Kidney glomerular epithelial cell (primary cell): ENCODE measurements around the gene COL8A1.

ENCODE experiments used
- DNase-seq: peaks from one replicate; lab custom pipeline; 2025; lab: John Stamatoyannopoulos, UW

Gene COL8A1

DNA sequence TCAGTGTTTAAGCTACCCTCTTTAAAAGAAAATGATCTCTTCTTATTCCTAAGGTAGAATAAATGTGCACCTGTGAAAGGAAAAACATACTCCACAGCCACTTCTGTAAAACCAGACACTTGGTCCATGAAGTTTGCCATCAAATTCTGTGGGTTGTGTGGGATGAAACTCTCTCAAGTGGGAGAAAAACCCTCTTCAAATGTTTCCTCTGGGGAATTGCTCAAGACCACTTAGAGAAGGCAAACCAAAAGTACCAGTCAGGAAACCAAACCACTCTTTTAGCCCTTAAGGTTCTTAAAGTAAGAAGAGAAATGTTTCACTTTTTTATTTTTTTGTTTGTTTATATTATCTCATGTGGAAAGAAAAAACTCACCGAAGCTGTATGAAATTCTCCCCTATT lies 1.2 kb downstream of the COL8A1 start:
- no peak for DNase-seq

DNA sequence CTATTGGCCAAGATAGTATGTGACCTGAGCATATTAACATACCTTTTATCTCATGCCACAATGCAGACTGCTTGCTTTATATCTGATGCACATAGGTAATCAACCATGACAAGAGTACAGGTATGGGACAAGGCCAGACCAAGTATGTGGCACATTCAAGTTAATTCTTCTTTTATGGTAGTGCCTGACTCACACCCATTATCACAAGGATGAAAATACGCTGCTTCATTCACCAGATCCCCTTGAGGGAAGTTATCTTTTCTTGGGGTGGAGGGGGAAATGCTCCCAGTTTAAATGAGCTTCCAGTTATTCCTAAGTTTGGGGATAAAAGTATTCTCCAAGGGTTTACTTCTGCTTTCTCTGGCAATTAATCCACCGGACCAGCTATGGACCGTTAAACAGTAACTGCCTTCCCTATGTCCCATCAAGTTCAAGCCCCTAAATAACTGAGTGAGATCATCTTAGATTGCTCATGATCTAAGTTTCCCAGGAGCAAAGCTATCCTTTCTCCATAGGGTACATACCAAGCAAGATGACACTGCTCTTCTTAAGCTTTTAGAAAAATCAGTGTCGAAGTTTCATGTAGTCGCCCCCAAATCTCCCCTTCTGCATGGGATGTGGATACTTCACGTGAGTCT lies 1.9 kb downstream of the COL8A1 start:
- DNase-seq: peak; percentile 55

DNA sequence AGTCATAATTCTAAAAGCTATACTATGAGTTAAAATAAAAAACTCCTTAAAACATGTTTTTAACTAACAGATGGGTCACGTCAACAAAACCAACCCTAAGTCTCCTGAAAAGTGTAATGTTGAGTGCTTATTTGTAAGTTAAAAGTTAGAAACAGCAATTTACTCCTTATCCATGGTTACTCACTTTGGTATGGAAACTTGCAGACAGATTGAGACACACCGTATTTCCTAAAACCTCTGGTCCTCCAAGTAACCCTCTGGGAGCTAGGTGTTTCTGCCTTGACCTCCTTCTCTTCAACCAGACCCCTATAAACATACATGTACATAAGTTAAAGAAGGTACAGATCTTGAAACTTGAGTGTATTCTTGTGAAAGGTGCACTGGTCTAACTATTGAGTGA lies 3.1 kb downstream of the COL8A1 start:
- no peak for DNase-seq

DNA sequence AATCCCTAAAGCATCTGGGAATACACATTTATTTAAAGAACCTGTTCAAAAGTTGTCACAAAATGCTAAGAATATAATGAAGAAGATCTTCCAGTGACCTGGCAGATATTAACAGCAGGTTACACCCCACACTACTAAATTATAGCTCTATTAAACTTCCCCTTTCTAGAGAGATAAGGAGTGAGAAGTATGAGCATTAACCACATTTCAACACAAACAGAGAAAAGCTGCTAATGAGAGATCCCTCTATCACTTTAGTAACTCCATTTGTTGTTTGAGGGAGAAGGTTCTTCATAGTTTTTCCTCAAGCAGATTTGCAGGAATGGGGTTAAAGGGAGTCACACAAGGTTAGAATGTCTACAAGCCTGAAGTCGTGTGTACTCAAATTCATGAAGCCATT lies 3.6 kb downstream of the COL8A1 start:
- no peak for DNase-seq

DNA sequence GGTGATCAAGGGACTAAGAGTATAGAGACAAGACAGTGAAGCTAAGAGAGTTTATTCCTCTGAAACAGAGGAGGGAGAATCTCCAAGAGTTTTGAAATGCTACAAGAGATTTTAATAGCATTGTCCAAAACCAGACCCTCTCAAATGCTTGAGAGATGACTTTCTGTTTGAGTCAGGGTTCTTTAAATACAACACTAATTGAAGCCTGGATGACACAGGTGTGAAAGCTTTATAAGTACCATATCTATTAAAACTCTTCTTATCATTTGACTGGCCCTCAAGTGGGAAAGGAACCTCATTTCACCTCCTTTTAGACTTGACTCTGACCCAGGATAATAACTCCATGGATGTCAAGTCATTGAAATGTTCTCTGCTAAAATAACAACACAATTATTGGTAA lies 5.6 kb downstream of the COL8A1 start:
- no peak for DNase-seq

DNA sequence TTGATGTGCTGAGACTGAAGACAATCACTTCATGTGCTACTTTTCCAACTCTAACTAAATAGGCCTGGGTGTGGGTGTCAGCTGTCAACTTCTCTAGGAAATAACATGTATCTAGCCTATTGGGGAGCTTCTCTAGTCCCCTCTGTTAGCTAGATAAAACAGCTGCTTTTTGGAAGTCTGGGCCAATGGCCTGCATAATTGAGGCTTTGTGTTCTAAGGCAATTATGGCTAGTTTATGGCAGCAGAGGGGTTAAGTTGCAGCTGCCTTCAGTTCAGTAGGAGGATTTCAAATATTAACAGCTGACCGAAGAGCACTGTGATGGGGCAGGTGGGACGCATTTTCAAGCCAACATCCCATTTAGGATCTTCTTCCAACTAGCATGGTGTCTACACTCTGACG lies 6.4 kb downstream of the COL8A1 start:
- DNase-seq: no peak

DNA sequence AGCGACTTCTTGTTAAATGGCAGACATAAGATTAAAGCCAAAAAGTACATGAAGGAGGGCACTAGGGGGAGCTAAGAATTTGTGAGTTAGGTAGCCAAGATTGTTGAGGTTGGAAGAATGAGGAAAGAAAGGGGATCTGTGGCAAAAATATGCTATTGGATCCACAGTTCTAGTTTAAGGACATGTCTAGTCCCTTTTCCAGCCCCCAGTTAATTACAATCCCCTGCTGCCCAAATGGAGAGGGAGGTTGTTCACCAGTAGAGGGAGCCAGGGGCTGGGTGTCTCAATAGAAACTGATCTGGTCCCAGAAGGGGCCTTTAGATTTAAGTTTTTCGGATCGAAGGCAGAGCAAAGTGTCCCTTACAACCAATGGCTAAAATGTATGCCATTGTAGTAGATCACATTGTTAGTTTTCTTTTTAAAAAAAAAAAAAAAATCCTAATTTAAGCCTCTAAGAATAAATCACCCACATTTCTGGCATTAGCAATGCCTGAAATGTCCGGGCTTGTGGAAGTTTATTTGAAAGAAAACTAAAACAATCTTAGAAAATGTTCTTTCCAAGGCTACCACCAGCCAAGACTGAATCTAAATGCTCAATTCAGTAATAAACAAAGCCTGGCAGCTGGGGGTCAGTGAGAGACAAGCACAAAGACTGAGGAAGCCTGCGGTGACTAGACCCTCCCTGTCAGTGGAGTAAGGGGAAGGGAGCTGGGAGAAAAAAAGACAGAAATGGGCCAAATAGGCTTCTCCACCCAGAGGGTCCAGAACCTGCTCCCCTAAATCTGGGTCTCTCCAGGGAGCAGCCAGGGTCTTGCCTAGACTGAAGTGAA lies 7.1 kb downstream of the COL8A1 start:
- DNase-seq: peak; percentile 62

GRCh38 chr3:99646107-99646435 lies 7.7 kb downstream of the COL8A1 start:
- no peak for DNase-seq

DNA sequence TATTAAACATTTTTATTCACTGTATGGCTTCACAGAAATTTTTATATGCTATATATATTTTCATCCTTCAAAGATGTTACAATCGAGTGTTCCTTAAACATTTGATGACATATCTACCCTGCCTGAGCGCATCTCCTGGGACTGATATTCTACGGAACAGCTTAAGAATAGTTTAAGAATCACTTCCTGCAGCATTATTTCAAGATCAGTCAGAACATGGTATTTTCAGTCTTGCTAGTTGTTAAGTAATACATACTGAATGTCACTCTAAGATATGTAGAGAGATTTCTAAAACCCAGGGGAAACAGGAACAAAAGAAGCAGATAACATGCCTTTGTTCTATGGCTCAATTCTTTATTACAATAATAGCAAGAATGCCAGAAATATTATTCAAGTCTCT lies 8.7 kb downstream of the COL8A1 start:
- DNase-seq: no peak

DNA sequence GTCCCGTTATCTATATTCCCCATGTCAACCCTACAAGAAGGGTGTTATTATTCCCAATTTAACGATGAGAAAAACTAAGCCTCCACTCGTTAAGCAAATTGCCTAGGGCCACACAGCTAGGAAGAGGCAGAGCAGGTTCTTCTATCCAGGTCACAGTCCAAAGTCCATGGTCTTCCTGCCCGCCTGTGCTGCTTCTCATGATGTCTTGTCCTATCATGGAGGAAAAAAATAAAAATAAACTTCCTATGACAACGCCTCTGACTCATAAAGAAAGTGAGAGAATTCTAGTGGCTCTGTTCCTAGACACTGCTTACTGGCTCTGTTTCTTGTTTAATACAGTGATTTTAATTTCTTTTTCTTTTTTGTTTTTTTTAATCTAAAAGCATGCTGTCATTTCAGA lies 9.7 kb downstream of the COL8A1 start:
- DNase-seq: peak; percentile 53

DNA sequence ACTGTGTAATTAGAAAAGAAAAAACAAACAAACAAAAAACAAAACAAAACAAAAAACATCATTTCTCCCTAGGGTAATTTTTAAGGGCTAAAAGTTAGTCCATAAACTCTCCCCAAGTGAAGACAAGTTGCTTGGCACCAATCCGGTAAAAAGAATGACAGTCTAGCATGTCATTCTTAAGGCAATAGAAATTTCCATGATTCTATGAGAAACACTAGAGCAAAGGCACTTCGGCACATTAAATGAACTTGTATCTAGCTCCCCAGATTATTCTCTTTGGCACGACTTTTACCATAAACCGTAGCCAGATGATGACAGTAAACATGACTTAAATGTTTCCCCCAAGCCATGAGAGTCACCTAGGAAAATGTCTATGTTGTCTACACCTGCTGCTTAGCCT lies 10.1 kb downstream of the COL8A1 start:
- DNase-seq: no peak

DNA sequence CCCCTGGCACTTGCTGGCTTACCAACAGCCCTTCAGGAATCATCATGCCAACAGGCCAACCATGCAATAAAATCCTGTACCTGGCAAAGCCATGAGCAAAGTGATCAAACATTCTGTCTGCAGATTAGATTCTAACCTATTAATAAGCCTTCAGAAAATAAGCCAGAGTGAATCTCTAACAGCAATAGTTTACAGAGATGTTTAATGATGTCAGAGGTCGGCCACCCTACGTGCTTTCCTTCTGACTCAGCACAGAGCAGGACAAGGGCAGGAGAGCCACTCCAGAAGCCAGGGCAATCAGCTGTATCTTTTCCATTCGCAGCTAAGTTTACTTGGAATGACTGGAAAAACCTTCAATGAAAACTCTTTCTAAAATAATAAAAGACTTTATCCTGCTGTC lies 13.1 kb downstream of the COL8A1 start:
- peak; percentile 98 for DNase-seq

GRCh38 chr3:99656624-99657023 lies 18.2 kb downstream of the COL8A1 start:
- DNase-seq: no peak

GRCh38 chr3:99658274-99658673 lies 19.9 kb downstream of the COL8A1 start:
- DNase-seq: peak; percentile 24

GRCh38 chr3:99659032-99659431 lies 20.6 kb downstream of the COL8A1 start:
- peak; percentile 99 for DNase-seq

DNA sequence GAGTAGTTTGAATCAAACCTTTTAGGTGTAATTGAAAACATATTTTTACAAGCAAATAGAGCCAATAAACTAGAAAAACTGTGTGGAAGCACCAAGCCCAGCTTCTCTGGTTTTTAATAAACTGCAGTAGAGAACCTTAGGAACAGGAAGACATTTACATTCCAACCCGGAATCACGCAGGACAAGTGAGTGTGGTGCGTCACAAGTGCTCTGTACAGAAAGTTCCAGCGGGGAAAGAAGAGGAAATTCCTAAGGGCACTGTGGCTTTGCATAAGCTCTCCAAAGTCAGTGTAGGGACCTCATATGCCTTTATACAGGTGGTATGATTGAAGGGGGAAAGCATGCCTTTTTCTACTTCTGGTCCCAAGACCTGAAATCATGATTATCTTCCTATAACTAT lies 21.6 kb downstream of the COL8A1 start:
- DNase-seq: no peak

DNA sequence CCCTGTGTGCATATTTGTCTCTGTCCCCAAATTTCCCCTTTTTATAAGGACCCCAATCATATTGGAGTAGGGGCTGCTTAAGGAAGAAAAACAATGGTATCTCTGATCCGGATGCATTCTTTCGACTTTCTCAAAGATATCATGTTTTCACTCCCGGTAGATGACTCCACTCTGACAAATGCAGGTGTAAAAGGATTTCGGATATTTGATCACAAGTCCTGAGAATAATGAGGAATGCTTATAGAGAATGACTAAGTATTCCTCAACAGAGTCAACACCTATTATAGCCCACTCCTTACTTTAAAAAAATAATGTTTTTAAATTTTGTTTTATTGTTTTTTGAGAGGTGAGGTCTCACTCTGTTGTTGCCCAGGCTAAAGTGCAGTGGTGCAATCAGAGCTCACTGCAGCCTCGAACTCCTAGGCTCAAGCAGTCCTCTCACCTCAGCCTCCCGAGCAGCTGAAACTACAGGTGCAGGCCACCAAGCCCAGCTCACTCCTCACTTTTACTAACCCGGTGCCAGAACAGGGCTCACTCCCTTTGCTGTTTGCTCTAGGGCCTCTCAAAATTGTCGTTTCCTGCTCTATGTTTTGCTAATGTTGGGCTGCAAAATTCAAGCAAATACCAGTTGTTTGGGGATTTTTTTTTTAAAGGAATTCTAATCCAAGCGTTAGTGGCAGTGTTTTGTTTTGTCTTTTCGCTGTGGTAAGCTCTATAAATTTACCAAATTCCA lies 24.6 kb downstream of the COL8A1 start:
- DNase-seq: no peak

GRCh38 chr3:99663977-99664376 lies 25.6 kb downstream of the COL8A1 start:
- DNase-seq: no peak

GRCh38 chr3:99665017-99665416 lies 26.6 kb downstream of the COL8A1 start:
- no peak for DNase-seq

GRCh38 chr3:99666201-99666600 lies 27.8 kb downstream of the COL8A1 start:
- DNase-seq: peak; percentile 51

DNA sequence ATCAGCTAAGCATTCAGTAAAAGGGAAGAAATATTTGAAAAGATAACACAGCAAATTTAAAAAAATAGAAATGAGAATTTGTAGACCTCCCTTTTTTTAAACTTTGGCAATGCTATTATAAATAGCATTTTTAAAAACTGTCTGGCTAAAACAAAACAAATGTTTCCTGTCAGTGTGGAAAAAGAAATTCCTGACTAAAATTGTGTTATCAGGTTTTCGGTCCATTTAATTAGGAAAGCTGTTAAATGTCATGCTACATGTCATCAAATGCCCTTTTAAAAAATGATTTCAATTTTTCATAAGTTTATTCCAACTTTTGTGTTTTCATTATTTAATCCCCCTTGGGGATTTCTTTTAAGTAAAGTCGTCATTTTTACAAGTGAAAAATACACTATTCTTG lies 29.6 kb downstream of the COL8A1 start:
- DNase-seq: no peak

GRCh38 chr3:99669879-99670555 lies 31.6 kb downstream of the COL8A1 start:
- no peak for DNase-seq

DNA sequence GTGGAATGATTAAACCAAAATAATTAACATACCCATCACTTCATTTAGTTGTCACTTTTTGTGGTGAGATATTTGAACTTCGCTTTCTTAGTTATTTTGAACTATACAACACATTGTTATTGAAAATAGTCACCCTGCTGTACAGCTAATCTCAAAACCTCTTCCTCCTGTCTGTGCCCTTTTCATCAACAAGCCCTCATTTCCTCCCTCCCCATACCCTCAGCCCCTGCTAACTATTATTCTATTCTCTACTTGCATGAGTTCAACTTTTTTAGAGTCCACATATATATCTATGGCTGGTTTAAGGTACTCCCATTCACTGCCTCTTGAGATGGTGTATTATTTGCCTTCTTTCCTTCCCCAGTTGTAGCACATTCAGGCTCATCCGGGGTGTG lies 32.2 kb downstream of the COL8A1 start:
- DNase-seq: no peak
